GM18520 (cell line): ENCODE results near the gene EXOSC9.
"Not testable (repeated sequence)": the region's sequence is repeated elsewhere in the genome, so short reads cannot be mapped to it uniquely, and the experiment has no call there.

ENCODE experiments used
- ATAC-seq: cut with Tn5 transposase; IDR thresholded peaks from one replicate; pipeline ENCODE4 v1.9.1; 2021; ENCODE audit not compliant: unreplicated experiment

The EXOSC9 gene, protein sequence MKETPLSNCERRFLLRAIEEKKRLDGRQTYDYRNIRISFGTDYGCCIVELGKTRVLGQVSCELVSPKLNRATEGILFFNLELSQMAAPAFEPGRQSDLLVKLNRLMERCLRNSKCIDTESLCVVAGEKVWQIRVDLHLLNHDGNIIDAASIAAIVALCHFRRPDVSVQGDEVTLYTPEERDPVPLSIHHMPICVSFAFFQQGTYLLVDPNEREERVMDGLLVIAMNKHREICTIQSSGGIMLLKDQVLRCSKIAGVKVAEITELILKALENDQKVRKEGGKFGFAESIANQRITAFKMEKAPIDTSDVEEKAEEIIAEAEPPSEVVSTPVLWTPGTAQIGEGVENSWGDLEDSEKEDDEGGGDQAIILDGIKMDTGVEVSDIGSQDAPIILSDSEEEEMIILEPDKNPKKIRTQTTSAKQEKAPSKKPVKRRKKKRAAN

DNA sequence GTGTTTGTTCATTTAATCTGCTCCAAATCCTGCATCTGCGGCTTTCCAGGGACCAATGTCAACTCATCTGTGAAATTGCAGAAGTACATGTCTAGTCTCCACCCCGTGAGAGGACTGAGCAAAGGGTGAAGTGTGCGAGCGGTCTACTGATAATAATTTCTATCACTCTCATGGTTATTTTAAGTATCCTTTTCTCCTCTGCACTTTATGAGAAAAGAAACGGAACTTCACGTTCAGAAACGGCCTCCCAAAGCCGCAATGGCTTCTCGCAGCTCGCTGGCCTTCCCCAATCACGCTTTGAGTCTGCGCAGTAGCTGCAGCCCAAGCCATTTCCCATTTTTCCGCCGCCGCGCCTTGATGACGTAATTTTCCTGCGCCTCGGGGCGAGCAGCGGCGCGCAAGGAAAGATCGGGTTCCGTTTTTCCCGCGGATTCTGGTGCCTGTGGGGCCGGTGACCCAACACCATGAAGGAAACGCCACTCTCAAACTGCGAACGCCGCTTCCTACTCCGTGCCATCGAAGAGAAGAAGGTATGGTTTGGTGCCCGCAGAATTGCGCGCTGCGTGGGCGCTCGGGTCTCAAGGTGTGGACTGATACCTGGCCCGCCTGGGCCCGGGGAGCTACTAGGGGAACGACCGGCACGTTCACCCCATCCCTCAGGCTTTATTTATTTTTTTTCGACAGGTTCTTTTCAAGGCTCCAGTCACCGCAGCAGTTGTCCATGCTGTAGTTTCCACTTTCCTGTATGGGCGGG lies at the start of gene EXOSC9:
EXOSC9 (plus strand) TSS at position 363 of the 754 bp plus-strand sequence; CDS start at position 465, 102 bp downstream.
- ATAC-seq = peak; percentile 61

DNA sequence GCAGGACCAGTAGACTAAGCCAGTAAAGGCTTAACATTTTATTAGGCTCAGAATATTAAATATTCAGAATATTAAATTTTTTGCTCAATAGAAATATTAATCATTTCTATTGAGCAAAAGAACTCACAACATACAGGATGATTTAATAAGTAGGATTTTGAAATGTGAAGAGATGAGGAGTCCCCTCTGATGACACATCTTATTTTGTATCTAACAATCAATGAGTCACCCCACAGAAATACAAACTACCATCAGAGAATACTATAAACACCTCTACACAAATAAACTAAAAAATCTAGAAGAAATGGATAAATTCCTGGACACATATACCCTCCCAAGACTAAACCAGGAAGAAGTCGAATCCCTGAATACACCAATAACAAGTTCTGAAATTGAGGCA lies 49.0 kb upstream of the EXOSC9 start:
- not testable (repeated sequence) for ATAC-seq

DNA sequence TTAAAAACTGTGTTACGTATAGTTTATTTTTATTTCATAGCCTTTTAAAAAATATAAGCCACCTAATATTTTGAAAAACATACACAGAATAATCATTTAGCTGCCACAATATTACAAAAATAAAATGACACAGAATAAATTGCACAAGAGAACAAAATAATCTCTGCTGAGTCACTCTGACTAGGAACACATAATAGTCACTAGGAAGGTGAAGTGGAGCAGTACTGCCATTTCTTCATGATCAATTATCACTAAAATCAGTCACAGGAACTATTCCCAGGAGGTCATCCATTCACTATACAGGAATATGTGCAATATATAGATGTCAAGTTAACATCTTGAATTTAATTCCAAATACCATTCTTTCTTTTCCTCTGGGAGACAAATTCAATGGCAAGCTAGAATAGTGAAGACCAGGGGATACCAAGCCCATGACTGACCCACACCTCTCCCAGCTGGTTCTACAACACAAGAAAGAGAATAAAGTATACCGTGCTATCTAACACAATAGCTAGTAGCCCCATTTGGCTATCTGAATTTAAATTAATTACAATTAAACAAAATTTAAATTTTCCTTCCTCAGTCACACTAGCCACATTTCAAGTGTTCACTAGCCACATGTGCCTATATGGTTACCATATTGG lies 42.1 kb upstream of the EXOSC9 start:
- no peak for ATAC-seq

DNA sequence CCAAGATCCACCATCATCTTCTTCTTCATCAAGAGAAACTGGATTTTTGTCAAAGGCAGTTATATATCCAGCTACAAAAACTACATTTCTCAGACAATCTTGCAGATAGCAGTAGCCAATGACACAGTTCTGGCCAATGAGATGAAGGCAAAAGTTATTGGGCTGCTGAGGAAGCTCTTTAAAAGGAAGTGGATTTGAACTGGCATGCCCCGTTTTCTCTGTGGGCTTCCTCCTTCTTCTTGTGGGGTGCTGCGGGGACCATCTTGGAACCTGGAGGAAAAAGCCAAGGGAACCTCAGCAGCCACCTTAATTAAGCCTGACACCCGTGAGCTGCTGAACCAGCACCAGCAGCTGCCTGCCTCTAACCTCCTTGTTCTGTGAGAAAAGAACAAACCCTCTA lies 40.9 kb upstream of the EXOSC9 start:
- ATAC-seq = no peak

DNA sequence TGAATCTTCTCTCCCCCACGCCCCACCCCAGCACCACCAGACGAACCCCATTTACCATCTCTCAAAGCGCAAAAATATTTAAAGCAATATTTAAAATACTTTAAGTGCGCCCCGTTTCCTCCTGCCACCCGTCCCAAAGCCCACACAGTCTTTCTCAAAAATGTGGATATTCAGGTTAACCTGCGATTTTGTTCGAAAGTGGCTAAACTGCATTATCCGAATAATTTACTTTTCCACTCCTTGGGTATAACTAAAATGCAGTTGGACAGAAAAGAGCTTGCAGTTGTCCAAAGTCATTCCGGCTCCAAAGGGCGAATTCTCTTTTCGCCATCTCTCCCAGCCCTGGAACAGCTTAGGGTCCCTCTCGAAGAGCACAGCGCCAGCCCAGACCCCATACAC lies 36.8 kb upstream of the EXOSC9 start:
- ATAC-seq = no peak

DNA sequence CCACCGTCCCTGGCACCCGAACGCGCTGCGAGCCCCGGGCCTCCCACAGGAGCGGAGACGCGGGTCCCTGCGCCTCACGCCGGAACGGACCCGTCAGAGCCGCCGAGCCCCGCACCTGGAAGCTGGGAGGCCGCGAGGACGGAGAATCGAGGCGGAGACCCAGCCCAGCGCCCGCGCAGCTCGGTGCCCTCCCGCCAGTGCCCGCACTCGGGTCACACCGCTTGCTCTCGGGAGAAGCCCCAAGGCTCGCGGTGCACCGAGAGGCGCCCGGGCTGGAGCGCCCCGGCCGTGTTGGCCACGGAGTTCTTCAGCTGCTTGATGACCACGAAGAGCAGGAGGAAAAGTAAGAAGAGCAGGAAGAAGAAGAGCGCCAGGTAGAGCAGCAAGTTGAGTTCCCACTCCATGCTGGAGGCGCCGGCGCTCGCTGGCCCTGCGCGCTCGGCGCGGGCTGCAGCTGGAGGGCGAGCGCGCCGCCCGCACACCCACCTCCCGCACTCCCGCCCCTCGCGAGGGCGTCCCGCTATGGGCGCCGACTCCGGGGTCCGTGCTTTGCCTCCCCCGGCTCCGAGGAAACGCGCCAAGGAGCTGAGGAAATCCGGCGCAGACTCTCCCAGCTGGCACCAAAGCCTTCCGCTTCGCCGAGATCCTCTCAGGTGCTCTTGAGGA lies 36.3 kb upstream of the EXOSC9 start, which contains the start of gene SMIM43:
SMIM43 (minus strand) TSS at position 463 of the 666 bp plus-strand sequence; CDS start at position 404, 59 bp downstream.
- ATAC-seq = no peak

DNA sequence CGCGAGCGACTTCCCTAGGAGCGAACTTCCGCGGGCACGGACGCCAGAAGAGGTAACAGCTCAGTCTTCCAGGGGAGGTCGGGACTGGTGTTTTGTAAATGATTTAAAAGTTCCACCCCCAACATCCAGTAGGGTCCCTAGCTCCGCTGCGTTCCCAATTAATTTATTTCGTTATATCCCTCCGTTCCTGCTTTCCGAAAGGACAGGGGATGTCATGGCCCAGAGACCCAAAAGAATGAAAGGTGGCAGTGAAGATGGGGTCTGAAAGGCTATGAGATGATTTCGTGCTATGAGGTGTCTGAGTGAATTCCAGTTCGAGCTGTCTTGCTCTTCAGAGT lies 35.8 kb upstream of the EXOSC9 start:
- ATAC-seq = no peak

DNA sequence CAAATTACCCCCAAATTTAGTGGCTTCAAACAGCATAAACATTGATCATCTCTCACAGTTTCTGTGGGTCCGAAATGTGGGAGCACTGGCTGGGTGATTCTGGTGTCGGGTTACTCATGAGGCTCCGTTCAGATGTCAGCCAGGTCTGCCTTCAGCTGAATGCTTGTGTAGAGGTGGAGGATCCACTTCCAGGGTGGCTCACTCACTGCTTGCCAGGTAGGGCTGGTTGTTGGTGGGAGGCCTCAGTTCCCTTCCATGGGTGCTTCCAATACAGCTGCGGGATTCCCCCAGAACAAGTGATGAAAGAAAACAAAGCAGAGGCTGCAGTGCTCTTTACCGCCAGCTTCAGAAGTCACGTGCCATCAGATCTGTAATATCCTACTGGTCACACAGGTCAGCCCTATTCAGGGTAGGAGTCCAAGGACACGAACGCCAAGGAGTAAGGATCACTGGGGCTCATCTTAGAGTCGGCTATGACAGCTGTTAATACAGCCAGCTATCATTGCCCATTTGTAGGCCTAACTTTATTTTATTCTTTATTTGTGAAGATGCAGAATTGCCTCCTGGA lies 35.1 kb upstream of the EXOSC9 start:
- ATAC-seq = no peak

DNA sequence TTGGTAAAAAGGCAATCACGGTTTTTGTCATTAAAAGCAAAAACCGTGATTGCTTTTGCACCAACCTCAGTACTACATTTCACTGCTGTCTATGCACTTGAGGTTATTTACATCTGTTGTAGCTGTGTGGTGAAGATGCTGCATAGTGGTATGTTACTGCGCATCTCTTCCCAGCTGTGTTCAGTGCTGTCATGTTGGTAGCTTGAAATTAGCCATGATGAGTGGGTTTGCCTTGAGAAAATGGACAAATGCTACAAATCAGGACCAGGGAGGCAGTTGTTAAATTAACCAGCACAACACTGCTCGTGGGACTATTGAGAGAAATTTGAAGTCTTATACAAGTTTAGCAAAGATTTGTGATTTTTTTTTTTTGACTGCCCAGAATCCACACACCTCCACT lies 34.0 kb upstream of the EXOSC9 start:
- ATAC-seq = no peak

DNA sequence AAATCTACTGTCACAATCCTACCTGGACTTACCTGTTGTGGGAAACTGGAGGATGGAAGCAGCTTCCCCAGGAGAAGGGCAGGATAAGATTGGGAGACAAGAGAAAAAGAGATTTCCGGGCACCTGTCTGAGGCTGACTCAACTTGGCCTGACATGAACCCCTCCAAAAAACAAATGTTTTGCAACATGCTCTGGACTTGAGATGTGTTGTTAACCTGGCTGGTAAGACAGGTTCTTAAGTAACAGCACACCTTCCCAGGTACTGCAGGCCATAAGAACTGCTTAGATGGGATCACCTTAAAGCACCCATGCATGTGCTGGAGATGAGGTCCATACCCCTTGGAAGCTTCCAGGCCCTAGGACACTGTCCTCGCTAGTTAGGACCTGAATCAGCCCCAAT lies 31.8 kb upstream of the EXOSC9 start:
- ATAC-seq = no peak

DNA sequence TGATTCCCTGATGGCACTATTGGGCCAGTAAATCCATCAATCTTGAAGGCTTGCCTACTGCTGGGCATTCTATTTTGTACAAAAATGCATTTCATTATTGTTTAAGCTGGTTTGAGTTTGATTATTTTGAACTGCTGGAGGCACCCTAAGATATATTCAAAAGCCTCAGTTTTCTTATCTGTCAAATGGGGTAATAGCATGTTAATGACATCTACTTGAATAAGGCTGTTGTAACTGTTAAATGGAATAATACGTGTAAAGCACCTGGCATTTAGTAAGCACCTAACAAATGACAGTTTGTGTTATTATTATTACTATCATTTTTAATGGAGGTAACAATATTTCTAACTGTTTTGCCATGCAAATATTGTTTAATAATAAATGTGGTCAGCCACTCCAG lies 29.3 kb upstream of the EXOSC9 start:
- ATAC-seq = no peak

DNA sequence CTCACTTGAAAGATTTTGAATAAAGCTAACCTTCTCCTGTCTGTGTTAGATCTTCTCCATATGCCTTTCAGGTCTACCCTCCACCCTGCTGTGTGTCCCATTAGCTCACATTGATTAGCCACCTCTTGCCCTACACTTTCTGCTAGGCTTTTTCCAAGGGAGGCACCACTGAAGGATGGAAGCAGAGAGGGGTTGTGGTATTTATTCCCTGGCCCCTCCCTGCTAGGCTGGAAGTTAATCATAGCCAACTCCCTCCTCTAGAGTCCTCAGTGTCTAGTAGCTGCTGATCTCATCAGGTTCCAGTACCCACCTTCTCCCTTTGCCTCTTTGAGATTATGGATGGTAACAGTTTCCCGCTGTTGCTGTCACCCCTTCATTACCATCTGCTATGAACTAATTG lies 27.2 kb upstream of the EXOSC9 start:
- no peak for ATAC-seq

DNA sequence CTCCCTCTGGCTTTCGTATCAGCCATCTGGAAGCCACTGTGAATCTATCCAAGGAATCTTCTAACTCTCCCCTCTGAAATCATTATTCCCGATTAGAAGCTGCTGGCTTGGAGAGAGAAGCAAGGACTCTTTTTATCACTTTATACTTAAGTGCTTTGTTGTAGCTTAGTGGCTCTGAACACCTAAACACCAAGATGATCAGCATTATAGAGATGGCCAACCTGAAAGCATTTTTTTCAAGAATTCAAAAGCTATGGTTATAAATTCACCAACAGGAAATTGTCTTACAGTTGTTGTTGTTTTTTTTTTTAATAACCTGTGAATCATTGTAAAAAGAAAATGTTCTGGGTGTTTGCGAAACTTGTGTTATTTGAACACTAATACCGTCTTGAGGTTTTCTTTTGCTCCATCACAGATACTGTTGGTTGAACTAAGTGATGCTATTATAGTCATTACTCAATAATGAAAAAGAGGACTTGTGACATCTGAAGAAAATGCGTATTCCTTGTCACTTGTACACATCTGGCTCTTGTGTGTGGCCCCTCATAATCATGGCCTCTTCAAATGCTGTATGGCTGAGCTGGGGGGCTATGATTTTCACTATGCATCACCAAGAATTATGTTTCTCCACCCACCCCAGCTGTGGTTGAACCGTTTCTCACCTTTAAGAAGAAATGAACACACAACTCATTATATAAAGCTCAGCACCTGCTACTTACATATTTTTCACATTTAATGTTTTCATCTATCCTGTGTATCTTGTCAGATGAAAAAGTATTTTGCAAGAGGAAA lies 24.3 kb upstream of the EXOSC9 start:
- ATAC-seq = no peak

DNA sequence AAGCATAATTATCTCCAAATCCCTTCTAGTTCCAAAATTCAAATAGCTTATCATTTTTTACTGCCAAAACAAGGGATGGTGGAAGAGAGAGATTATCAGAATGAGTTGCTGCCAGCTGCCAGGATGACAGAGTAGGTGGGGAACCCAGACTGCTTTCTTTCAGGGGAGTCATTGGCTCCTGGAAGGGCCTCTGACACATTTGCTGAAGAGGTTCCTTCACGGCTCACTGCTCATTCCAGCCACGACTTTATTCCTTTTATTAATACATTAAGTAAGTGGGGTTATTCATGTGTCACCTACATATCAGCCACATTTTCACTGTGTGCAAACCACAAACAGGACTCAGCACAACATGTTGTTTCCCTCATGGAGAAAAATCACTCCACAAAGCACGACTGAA lies 23.5 kb upstream of the EXOSC9 start:
- ATAC-seq = no peak

DNA sequence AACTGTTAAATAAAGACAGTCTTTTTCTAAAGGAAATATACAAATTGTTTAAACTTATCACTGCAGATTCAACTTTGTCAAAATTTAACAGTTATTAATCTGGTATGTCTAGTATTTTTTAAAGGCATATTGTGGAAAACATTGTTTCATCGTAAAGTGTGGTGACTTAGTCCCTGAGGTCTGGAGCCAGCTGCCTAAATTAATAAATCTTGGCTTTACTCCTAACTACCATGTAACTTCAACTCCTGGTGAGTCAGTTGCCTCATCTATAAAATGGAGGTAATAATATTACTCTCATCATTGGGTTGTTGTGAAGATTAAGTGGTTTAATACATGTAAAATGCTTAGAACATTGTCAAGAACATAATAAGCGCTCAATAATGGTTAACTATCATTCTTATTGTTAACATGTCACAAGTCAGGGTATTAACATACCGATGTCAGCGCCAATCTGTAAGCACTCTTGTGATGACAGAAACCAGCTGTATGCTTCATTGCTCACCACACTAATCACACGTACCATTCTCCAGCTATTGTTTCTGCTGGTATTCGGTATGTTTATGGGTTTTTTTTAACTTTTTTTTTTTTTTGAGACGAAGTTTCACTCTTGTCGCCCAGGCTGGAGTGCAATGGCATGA lies 22.0 kb upstream of the EXOSC9 start:
- no peak for ATAC-seq

DNA sequence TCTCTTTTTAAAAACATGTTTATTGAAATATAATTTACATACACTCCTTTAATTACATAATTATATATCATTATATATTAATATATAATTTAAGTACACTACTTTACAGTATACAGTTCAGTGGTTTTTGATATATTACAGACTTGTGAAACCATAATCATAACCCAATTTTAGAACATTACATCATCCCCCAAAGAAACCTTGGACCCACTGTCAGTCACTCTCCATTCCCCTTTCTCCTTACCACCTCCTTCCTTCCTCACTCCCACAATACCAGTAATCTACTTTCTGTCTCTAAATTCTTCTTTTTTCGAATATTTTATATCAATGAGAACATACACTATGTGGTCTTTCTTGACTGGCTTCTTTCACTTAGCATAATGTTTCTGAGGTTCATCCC lies 17.9 kb upstream of the EXOSC9 start:
- ATAC-seq = no peak

DNA sequence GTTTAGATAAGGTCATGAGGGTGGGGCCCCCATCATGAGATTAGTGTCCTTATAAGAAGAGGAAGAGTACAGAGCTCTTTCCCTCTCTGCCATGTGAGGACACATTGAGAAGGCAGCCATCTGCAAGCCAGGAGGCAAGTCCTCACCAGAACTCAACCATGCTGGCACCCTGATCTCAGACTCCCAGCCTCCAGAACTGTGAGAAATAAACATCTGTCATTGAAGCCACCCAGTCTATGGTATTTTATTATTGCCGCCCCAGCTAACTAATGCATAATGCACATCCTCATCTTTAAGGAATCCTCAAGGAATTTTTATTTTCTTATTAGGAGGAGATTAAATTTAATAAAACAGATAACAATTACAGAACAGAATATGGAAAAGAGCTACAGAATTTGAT lies 16.7 kb upstream of the EXOSC9 start:
- no peak for ATAC-seq

DNA sequence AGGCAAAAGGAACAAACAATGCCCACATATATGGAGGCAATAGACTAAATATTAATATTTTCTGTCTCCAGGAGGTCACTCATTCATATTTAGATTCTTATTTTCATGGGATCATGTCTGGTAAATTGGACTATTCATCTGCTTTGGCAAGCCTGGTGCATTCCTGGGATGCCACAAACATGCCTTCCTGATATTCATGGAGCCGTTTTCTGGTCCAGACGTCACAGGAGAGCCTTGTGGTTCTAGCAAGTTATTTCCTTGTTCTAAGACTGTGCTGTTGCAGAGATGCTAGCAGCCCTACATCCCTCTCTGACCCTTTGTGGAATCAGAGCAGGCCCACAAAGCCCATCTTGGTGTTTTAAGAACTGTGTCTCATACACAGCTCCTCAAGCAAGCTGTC lies 16.1 kb upstream of the EXOSC9 start:
- ATAC-seq = no peak

DNA sequence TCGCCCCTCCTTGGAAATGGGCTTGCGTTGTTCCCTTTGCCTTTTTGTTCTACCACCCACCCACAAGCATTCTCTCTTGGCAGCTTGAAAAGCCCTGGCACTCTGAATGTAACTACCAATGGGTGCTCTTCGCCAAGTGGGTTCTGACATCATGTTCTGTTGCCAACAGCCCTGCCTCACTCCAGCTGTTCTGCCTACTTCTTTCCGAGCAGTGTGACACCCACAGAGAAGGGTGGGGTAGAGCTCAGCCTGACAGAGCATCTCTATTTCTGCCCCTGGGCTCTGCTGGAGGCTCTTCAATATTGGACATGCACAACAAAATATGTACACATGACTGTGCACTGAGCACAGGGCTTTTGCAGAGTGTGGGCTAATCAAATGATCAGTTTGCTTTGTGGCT lies 15.6 kb upstream of the EXOSC9 start:
- no peak for ATAC-seq

DNA sequence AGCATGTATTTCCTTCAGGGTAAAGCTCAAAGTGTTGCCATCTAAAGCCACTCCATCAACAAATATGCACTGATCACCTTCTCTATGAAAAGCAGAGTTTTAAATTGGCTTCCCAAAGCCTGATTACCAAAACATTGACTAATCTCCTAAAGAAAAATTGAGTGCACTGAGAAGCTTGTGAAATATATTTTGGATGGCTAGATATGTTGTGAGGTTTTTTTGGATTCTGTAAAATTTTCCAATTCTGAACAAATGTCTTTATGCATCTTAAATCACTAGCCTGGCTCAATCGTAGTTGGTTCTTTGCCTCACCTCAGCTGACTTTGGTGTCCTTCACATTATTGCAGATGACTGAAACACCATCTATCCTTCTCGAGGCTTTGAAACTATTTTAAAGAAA lies 14.9 kb upstream of the EXOSC9 start:
- no peak for ATAC-seq
